H54 (cell line): ENCODE measurements around the gene MEGF11.
"Not testable (repeated sequence)": the region's sequence is repeated elsewhere in the genome, so short reads cannot be mapped to it uniquely, and the experiment has no call there.

Source experiments
- DNase-seq: peaks from one replicate; pipeline ENCODE4 v3.0.0; 2011; ENCODE audit warnings: low spot score, mixed read lengths; ENCODE audit not compliant: insufficient read length
- FAIRE-seq: peaks from 3 replicates; lab custom pipeline; 2011; peaks lifted over from hg19 to GRCh38; lab: Jason Lieb, UNC
- POLR2A ChIP-seq: IDR thresholded peaks from 2 replicates; pipeline ENCODE4 v1.6.1; 2011; ENCODE audit warnings: low read depth, mild to moderate bottlenecking, low read length

Gene MEGF11

GRCh38 chr15:65881766-65882434 is 371.6 kb downstream of the MEGF11 start:
- DNase-seq, result no peak
- no peak for FAIRE-seq
- no peak for TF ChIP-seq POLR2A

- DNase-seq (no peak), FAIRE-seq (no peak)
- TF ChIP-seq POLR2A, result no peak
Observed at GRCh38 chr15:65877749-65878148, 375.8 kb downstream of the MEGF11 start.

- no peak for FAIRE-seq
- no peak for TF ChIP-seq POLR2A
- no peak for DNase-seq
Observed at GRCh38 chr15:65875458-65875857, 378.1 kb downstream of the MEGF11 start.

- no peak for TF ChIP-seq POLR2A
- FAIRE-seq (no peak), DNase-seq (no peak)
Observed at GRCh38 chr15:65873256-65873655, 380.3 kb downstream of the MEGF11 start.

- not testable (repeated sequence) for FAIRE-seq, DNase-seq
Observed at GRCh38 chr15:65872596-65872995, 381.0 kb downstream of the MEGF11 start.

- FAIRE-seq, result not testable (repeated sequence)
Observed at GRCh38 chr15:65871886-65872285, 381.7 kb downstream of the MEGF11 start.

GRCh38 chr15:65870889-65871533 is 382.5 kb downstream of the MEGF11 start:
- DNase-seq, result no peak

More at GRCh38 chr15:65871886-65872285, 381.7 kb downstream of the MEGF11 start:
- not testable (repeated sequence) for DNase-seq

GRCh38 chr15:65869954-65870871 is 383.3 kb downstream of the MEGF11 start:
- TF ChIP-seq POLR2A, result no peak; the same call in 1 of the 2 replicates
- DNase-seq, result no peak
- FAIRE-seq, result no peak

More at GRCh38 chr15:65870889-65871533, 382.5 kb downstream of the MEGF11 start:
- no peak for TF ChIP-seq POLR2A
- FAIRE-seq, result no peak

- DNase-seq (peak; percentile 74), FAIRE-seq (no peak)
- peak; percentile 88 for TF ChIP-seq POLR2A
Observed at GRCh38 chr15:65869126-65869953, 384.2 kb downstream of the MEGF11 start, which contains the start of gene RAB11A. Gene RAB11A, plus strand, starts transcription at chr15:65869491. Its CDS starts 95 bp downstream, at chr15:65869586.

- no peak for DNase-seq
- no peak for TF ChIP-seq POLR2A
- no peak for FAIRE-seq
Observed at GRCh38 chr15:65868546-65869125, 384.9 kb downstream of the MEGF11 start.

- not testable (repeated sequence) for FAIRE-seq, DNase-seq
Observed at GRCh38 chr15:65867933-65868332, 385.6 kb downstream of the MEGF11 start.

- no peak for DNase-seq
- FAIRE-seq, result no peak
- no peak for TF ChIP-seq POLR2A
Observed at GRCh38 chr15:65867244-65867643, 386.3 kb downstream of the MEGF11 start.

GRCh38 chr15:65863106-65863505 is 390.4 kb downstream of the MEGF11 start:
- no peak for DNase-seq
- FAIRE-seq, result no peak
- TF ChIP-seq POLR2A, result no peak
